Neural cell (in vitro differentiated cells): ENCODE results near the gene FAM3D. TPM values are rescaled to one million over a fixed set of nuclear protein-coding genes. Genes with fewer than 3 reads are reported as not detected.

Source experiments
- H2AFZ ChIP-seq: fragments of 200-600, 300-800 bp; sonication (generic), shearing (Covaris generic); 2 replicates; pipeline ENCODE4 v1.6.0; 2014; ENCODE audit warnings: low read depth, mild to moderate bottlenecking, antibody characterized with exemption, low read length, moderate library complexity
- H3F3A ChIP-seq: fragments of 200-600 bp; shearing (Covaris generic); 2 replicates; pipeline ENCODE4 v1.6.1; 2016; ENCODE audit warnings: mild to moderate bottlenecking, moderate library complexity, mixed read lengths, antibody characterized with exemption, low read length; ENCODE audit not compliant: insufficient read depth, poor library complexity, severe bottlenecking
- H3K27ac ChIP-seq: fragments of 200-600, 300-800 bp; sonication (generic), shearing (Covaris generic); 2 replicates; pipeline ENCODE4 v1.5.1; 2014; ENCODE audit warnings: mild to moderate bottlenecking, low read length, moderate library complexity
- H3K27me3 ChIP-seq: fragments of 300-800, 200-600 bp; sonication (generic), shearing (Covaris generic); 2 replicates; pipeline ENCODE4 v1.6.0; 2014; ENCODE audit warnings: mild to moderate bottlenecking, low read depth, low read length, moderate library complexity; ENCODE audit not compliant: insufficient read depth
- H3K36me3 ChIP-seq: fragments of 300-800, 200-600 bp; sonication (generic), shearing (Covaris generic); 2 replicates; pipeline ENCODE4 v1.5.1; 2014; ENCODE audit warnings: mild to moderate bottlenecking, antibody characterized with exemption, low read length, moderate library complexity; ENCODE audit not compliant: insufficient read depth
- H3K4me2 ChIP-seq: fragments of 300-800, 200-600 bp; sonication (generic), shearing (Covaris generic); 2 replicates; pipeline ENCODE4 v1.6.0; 2014; ENCODE audit warnings: mild to moderate bottlenecking, low read length
- H3K4me3 ChIP-seq: fragments of 300-800, 200-600 bp; sonication (generic), shearing (Covaris generic); 2 replicates; pipeline ENCODE4 v1.5.1; 2014; ENCODE audit warnings: mild to moderate bottlenecking, low read length, moderate library complexity
- H3K79me2 ChIP-seq: fragments of 200-600 bp; shearing (Covaris generic); replicated peaks from 2 replicates; pipeline ENCODE4 v1.6.0; 2014; ENCODE audit warnings: mild to moderate bottlenecking, low read length, moderate library complexity; ENCODE audit not compliant: insufficient read depth
- H3K9ac ChIP-seq: fragments of 300-800, 200-600 bp; sonication (generic), shearing (Covaris generic); 2 replicates; pipeline ENCODE4 v1.6.1; 2016; ENCODE audit warnings: mild to moderate bottlenecking, low read length, mixed read lengths
- H3K9me2 ChIP-seq: fragments of 200-600 bp; shearing (Covaris generic); 2 replicates; pipeline ENCODE4 v1.6.1; 2016; ENCODE audit warnings: mild to moderate bottlenecking, low read length, mixed read lengths; ENCODE audit not compliant: insufficient read depth
- H3K9me3 ChIP-seq: fragments of 200-600, 300-800 bp; sonication (generic), shearing (Covaris generic); 2 replicates; pipeline ENCODE4 v1.6.1; 2016; ENCODE audit warnings: mild to moderate bottlenecking, mixed run types, low read length, moderate library complexity, mixed read lengths
- H4K20me1 ChIP-seq: fragments of 200-600 bp; shearing (Covaris generic); 2 replicates; pipeline ENCODE4 v1.6.1; 2016; ENCODE audit warnings: mild to moderate bottlenecking, mixed run types; ENCODE audit not compliant: insufficient read depth
- CTCF ChIP-seq: fragments of 450-650 bp; IDR thresholded peaks from 2 replicates; pipeline ENCODE4 v1.5.1; 2014; ENCODE audit warnings: antibody characterized with exemption, mild to moderate bottlenecking, moderate library complexity; ENCODE audit not compliant: poor library complexity, severe bottlenecking
- EP300 ChIP-seq: fragments of 450-650 bp; conservative IDR thresholded peaks from 2 replicates; pipeline ENCODE4 v1.6.1; 2014; ENCODE audit warnings: antibody characterized with exemption, mild to moderate bottlenecking, moderate library complexity; ENCODE audit not compliant: poor library complexity, severe bottlenecking
- EZH2 ChIP-seq: fragments of 200-600, 300-800 bp; shearing (Covaris generic), sonication (generic); IDR thresholded peaks from 2 replicates; pipeline ENCODE4 v1.6.1; 2014; ENCODE audit warnings: antibody characterized with exemption, low read length, borderline replicate concordance, mild to moderate bottlenecking; ENCODE audit not compliant: insufficient read depth, poor library complexity, severe bottlenecking
- MXI1 ChIP-seq: fragments of 450-650 bp; conservative IDR thresholded peaks from 2 replicates; pipeline ENCODE4 v1.6.1; 2014; ENCODE audit warnings: antibody characterized with exemption, mild to moderate bottlenecking; ENCODE audit not compliant: poor library complexity, severe bottlenecking
- POLR2AphosphoS5 ChIP-seq: IDR thresholded peaks from 2 replicates; pipeline ENCODE4 v1.6.1; 2012
- RAD21 ChIP-seq: fragments of 450-650 bp; conservative IDR thresholded peaks from 2 replicates; pipeline ENCODE4 v1.6.1; 2014; ENCODE audit warnings: antibody characterized with exemption, mild to moderate bottlenecking, moderate library complexity
- REST ChIP-seq: IDR thresholded peaks from 2 replicates; pipeline ENCODE4 v1.6.1; 2012; ENCODE audit warnings: borderline replicate concordance
- SMC3 ChIP-seq: fragments of 450-650 bp; conservative IDR thresholded peaks from 2 replicates; pipeline ENCODE4 v1.6.1; 2014; ENCODE audit warnings: antibody characterized with exemption, mild to moderate bottlenecking, moderate library complexity; ENCODE audit not compliant: poor library complexity
- TAF1 ChIP-seq: IDR thresholded peaks from 2 replicates; pipeline ENCODE4 v1.6.1; 2012; ENCODE audit warnings: low read depth
- polyA plus RNA-seq: library from polyadenylated mRNA; depleted of rRNA; stranded (reverse); fragments of >200 nt; gene quantifications from 2 replicates; pipeline ENCODE4 v1.2.3, GENCODE V29; 2014

FAM3D gene
- polyA plus RNA-seq, 1 donor from 2014 or later: not detected

GRCh38 chr3:58608648-58609047 is 57.9 kb downstream of the FAM3D start:
- H3K4me3 ChIP-seq: no peak overlapping the region
- no peak overlapping the region for H3K9ac ChIP-seq
- H3K27me3 ChIP-seq: no peaks in the 10 kb centered on the region
- H3K9me2 ChIP-seq: no peaks in the 10 kb centered on the region
- no peak overlapping the region for H3K27ac ChIP-seq
- no peaks in the 10 kb centered on the region for H3K79me2 ChIP-seq
- TF ChIP-seq MXI1 (no peak), RAD21 (no peak), TAF1 (no peak), SMC3 (no peak), EZH2 (no peak), REST (no peak), POLR2AphosphoS5 (no peak), EP300 (no peak), CTCF (no peak)
- no peak overlapping the region for H2AFZ ChIP-seq
- H3K9me3 ChIP-seq: no peaks in the 10 kb centered on the region
- no peak overlapping the region for H3K4me2 ChIP-seq
- H3F3A ChIP-seq: no peaks in the 10 kb centered on the region
- H3K36me3 ChIP-seq: no peaks in the 10 kb centered on the region
- H4K20me1 ChIP-seq: no peaks in the 10 kb centered on the region

GRCh38 chr3:58607816-58608215 is 58.8 kb downstream of the FAM3D start:
- Histone ChIP-seq H3K4me2 (no peak overlapping the region), H3K4me3 (no peak overlapping the region)
- no peak for TF ChIP-seq RAD21
- TF ChIP-seq SMC3: no peak
- no peak for TF ChIP-seq EZH2
- TF ChIP-seq REST: no peak
- no peak for TF ChIP-seq TAF1
- TF ChIP-seq CTCF: no peak
- no peak for TF ChIP-seq POLR2AphosphoS5
- no peak for TF ChIP-seq EP300
- no peak for TF ChIP-seq MXI1

More at GRCh38 chr3:58607816-58608215, 58.8 kb downstream of the FAM3D start:
- H3K9me2 ChIP-seq: no peaks in the 10 kb centered on the region
- H3K9ac ChIP-seq: no peak overlapping the region
- no peaks in the 10 kb centered on the region for H3K79me2 ChIP-seq
- no peaks in the 10 kb centered on the region for H3K27me3 ChIP-seq
- H3K27ac ChIP-seq: no peak overlapping the region
- no peak overlapping the region for H2AFZ ChIP-seq
- H3K36me3 ChIP-seq: no peaks in the 10 kb centered on the region
- H4K20me1 ChIP-seq: no peaks in the 10 kb centered on the region
- H3F3A ChIP-seq: no peaks in the 10 kb centered on the region
- H3K9me3 ChIP-seq: no peaks in the 10 kb centered on the region
